ENCODE results near the gene FAM90A1. TPM values are rescaled to one million over a fixed set of nuclear protein-coding genes. Genes with fewer than 3 reads are reported as not detected.

FAM90A1 gene, protein sequence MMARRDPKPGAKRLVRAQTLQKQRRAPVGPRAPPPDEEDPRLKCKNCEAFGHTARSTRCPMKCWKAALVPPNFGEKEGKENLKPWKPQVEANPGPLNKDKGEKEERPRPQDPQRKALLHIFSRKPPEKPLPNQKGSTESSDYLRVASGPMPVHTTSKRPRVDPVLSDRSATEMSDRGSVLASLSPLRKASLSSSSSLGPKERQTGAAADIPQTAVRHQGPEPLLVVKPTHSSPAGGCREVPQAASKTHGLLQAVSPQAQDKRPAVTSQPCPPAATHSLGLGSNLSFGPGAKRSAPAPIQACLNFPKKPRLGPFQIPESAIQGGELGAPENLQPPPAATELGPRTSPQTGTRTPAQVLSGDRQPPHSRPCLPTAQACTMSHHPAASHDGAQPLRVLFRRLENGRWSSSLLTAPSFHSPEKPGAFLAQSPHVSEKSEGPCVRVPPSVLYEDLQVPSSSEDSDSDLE
- total RNA-seq (2022; extraction: Qiagen RNA extraction; ENCODE audit: low read depth) = 0.03 to 0.14 TPM (median 0.12 TPM) in 5 replicates

DNA sequence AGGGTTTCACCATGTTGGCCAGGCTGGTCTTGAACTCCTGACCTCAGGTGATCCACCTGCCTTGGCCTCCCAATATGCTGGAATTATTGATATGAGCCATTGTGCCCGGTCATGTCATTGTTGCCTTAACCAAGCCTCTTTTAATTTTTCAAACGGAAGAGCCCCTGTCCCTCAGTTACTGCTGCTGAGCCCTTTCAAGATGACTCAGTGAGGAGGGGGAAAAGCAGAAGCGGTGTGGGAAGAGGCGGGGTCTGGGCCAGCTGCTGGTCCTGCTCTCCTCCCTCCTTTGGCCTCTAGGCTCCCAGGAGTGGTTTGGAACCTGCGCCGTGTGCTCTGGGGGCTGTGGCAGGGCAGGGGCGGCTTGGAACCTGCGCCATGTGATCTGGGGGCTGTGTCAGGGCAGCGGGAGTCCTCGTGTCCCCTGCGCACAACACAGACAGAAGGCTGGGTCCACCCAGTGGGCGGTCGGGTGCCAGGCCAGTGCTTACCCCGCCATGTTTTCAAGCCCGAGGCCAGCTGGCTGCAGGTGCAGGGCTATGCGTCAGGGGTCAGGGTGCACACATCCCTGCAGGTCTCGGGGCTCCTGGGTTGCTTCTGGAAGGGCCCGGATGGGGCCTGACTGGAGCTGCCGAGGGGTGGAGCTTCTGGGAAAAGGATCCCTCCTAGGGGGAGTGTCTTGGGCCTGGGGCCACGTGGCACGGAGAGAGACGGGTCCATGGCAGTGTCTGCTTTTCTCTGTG, at the start of gene FAM90A1:
Gene FAM90A1, minus strand, starts transcription at position 627 of the 740 bp plus-strand sequence. CDS start 2,786 bp downstream, outside the sequence.

Other genes with a start within 250 kb of the FAM90A1 start
- gene FOXJ2, start 194.9 kb downstream of the FAM90A1 start, total RNA-seq (2022; extraction: Qiagen RNA extraction; ENCODE audit: low read depth) = 8.3 to 11.4 TPM (median 10.5 TPM) in 5 replicates
- not detected in 5 replicates for gene C3AR1, start 161.3 kb downstream of the FAM90A1 start, total RNA-seq (2022; extraction: Qiagen RNA extraction; ENCODE audit: low read depth)
- 13.8 to 16.2 TPM (median 14.7 TPM) in 5 replicates for gene NECAP1, start 145.3 kb downstream of the FAM90A1 start, total RNA-seq (2022; extraction: Qiagen RNA extraction; ENCODE audit: low read depth)
- gene CLEC4A, start 104.0 kb downstream of the FAM90A1 start, total RNA-seq (2022; extraction: Qiagen RNA extraction; ENCODE audit: low read depth) = 0.12 to 0.37 TPM (median 0.19 TPM) in 3 of 5 replicates, not detected in the others
- gene ZNF705A, start 70.6 kb downstream of the FAM90A1 start, total RNA-seq (2022; extraction: Qiagen RNA extraction; ENCODE audit: low read depth) = not detected in 5 replicates
- gene CLEC6A, start 228.3 kb upstream of the FAM90A1 start, total RNA-seq (2022; extraction: Qiagen RNA extraction; ENCODE audit: low read depth) = not detected in 5 replicates

All from A549 treated with DMSO at 1 μM for 4 hours (cell line).